ENCODE results near the gene TLCD1.
"Not testable (repeated sequence)": the region's sequence is repeated elsewhere in the genome, so short reads cannot be mapped to it uniquely, and the experiment has no call there.

TLCD1 gene

DNA sequence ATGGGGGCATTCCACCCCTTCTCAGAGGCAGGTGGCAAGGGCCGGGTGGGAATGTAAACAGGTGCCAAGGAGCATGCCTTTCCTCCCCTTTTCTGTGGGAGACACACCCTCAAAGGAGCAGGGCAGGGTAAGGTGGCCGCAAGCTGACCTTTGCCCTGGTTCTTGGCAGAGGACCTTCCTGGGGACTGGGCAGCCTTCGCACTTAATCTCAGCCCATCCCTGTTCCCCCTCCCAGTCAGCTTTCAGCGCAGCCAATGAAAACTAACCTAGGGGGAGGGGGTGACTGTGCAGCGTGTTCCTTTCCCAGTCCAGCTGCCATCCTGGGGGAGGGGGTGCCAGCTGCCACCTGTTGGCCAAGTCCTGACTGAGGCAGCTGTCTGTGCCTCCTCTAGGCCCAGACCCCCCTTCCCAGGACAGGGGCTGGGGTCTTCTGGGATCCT lies 20.6 kb upstream of the TLCD1 start:
- no peak for DNase-seq

DNA sequence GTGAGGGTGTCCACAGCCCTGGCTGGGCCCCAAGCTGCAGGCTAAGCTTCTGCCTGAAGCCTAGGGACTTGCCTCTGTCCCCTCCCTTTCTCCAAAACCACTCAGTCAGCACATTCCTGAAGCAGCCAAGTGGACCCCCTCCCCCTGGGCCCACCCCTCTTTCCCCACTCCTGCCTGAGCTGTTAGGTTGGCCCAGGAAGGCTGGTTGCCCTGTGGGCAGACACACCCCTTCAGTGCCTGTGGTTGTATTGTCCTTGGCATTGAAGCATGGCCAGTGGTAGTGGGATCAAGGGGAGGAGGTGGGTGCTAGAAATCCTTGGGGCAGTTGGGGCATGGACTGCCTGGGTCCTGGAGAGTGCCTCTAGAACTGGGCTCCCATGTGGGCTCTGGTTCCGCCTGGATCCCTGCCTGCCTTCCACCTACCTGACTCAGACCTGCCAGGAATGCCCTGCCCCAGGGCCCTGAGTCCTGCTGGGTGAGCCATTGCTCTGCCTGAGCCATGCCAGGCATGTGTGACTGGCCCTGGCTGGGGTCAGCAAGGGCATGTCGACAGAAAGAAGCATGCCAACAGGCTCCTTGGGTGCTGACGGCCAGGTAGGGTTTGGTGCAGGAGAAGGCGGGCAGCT lies 19.9 kb upstream of the TLCD1 start:
- no peak for DNase-seq

DNA sequence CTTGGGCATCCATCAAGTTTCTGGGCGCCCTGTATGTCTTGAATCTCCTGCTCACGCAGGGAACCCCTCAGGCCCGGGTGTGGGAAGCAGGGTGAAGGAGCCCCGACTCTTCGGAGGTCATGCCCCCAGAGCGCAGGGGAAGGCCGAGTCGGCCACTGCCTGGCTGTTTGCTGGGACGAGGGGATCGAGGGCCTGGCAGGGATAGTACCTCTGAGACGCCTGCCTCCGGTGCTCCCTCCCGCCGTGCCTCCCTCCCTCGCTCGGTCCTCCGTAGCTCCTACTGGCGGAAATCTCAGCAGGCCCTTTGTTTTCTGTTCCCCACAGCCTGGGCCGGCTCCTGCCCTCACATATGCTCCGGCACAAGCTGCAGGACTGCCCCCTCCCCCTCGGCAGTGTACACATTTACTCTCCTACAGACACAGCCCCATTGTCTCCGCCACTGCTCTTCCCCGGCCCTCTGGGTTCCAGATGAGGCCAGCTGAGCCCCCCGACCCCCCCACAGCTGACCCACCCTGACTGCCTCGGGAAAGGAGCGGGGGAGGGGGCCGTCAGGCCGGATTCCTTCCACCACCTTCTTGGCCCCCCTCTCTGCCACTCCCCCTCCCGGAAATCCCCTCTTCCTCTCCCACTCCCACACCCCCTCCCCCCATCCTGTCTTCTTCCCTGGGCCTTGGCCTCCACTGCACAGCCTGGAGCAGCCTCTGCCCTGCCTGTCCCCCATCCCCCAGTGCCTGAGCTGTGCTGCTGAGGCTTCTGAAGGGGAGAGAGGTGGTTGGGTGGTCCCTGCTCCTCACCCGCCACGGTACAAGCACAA lies 19.1 kb upstream of the TLCD1 start:
- DNase-seq, result peak in 1 of 2 experiments; percentile 57

DNA sequence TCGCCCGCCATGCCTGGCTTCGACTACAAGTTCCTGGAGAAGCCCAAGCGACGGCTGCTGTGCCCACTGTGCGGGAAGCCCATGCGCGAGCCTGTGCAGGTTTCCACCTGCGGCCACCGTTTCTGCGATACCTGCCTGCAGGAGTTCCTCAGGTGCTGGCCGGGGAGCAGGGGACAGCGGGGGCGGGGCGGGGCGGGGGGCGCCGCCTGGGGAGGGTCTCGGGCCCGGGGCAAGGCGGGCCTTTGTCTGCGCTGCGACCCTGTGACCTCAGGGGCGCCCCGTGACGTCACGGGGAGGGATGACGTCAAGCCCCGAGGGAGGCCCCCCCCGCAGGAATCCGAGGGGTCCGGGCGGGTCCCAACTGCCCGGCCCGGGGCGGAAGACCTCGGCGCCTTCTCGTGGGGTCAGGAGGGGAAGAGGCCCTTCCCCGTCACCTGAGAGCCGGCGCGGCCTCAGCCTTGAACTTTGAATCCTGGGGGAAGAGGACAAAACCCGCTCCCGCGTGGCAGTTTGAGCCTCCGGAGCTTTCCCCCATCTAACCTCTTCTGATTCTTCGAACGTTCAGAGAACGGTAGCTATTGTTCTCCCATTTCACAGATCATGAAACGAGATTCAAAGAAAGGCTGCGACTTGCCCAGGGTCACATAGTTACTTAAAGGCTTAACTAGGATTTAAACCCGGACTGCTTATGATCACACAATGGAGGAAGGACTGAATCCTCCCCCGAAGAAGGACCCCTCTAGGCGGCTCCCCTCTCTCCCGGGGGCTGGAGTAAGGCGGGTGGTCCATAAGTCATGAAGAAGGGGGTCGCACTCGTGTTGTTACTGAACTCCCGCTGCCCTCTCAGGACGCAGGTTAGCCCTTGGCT lies 18.3 kb upstream of the TLCD1 start:
- peak; percentile 81 to 83 for DNase-seq

DNA sequence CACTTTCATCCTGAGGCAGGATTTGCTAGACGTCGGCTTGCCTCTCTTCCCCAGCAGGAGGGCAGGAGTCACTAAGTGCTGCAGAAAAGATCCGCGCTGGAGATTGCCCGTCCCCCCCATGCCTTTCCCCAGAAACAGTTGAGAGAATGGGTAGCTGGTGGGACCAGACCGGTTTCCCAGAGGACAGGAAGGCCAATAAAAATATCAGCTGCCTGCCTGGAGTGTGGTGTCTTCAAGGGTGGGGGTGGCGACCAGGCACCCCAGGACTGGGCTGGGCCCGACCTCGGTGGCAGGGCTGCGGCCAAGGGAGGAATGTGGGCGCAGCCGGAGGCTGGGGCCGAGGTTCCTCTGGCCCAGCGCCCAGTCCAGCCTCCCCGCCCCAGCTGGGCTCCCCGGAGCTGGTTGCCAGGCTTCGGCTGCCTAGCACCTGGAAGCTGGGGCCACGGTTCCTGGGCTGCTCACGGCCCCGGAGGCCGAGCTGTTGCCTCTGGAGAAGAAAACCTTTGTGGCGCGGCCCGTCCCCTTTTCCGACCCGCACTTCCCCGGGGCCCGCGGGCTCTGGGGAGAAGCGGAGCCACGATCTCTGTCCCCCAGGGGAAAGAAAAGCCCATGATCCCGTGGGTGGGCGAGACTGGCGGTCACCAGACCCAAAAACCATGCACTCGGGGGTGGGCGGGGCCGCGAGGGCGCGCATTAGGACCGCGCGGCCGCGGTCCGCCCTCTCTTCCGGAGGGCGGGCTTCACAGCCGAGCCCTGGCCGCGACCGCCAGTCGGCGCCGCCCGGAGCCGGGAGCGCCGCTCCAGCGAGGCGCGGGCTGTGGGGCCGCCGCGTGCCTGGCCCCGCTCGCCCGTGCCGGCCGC lies 17.4 kb upstream of the TLCD1 start, which contains the start of gene TRAF4:
Gene TRAF4 (plus strand): TSS at position 769 of the 861 bp plus-strand sequence. CDS start 102 bp downstream, outside the sequence.
- peak; percentile 90 for DNase-seq

DNA sequence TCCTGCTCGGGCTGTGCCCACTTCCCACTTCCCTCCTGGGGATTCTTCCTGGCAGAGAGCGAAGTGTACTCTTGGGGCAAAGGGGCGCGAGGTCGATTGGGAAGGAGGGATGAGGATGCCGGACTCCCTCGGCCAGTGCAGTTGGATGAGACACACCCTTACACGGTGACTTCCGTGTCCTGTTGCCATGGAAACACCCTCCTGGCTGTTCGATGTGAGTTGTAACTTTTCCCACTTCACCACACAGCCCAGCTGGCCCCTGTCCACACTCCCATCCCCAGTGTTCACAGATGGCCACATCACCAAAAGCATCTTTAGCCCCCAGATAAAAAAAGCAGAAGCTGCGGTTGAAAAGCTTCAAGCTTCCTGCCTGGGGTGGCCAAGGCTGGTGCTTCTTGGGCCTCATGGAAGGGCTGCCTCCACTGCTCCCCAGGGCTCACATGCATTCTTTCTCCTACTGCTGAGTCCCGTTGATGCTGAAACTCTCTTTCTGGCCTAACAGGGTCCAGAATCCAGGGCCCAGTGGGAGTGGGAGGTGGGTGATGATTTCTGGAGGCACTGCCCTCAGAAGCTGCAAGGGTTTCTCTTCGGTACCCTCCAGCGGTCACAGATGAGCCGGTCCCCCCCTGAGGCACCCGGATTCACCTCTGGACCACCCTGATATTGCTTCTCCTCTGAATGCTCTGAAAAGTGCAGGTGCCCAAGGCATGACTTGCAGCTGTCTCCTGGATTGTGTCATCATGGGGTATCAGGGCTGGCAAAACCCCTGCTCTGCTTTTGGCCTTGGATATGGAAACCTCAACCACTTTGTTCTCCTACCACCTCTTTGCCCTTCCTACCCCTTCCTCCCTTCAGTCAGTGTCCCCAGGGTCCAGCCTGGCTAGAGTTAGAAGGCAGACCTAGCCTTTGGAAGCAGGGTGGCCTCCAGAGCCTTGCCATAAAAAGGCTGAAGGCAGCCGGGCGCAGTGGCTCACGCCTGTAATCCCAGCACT lies 15.6 kb upstream of the TLCD1 start:
- DNase-seq, result no peak

DNA sequence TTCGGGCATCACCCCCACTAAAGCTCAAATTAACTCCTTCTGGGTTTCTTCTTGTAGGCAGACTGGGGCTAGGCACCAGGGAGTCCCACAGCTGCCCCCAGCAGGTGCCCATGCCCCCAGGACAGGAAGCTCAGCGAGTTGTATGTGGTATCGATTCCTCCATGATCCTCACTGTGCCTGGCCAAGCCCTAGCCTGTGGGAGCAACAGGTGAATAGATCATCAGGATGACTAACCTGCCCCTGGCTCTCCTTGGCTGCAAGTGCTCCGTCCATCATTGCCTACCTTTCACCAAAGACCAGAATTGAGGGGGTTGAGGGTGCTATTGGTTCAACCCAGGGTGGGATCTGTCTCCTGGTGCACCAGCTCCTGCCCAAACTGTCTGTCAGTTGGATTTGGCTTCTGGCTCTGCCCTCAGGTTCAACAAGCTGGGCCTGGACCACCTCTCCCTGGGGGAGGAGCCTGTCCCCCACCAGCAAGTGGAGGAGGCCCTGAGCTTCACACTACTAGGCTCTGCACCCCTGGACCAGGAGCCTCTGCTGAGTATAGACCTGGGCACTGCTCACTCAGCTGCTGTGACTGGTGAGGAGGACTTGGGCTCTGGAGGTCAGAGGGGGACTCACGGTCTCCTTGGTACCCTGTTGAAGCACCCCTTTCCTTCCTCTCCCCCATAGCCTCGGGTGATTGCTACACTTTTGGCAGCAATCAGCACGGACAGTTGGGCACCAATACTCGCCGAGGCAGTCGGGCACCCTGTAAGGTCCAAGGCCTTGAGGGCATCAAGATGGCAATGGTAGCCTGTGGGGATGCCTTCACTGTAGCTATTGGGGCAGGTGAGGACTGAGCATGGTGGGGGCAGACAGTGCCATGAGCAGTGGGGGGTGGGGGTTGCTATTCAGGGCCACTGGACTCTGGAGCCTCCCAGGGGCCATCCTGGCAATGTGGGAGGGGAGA lies 14.6 kb upstream of the TLCD1 start:
- no peak for DNase-seq

DNA sequence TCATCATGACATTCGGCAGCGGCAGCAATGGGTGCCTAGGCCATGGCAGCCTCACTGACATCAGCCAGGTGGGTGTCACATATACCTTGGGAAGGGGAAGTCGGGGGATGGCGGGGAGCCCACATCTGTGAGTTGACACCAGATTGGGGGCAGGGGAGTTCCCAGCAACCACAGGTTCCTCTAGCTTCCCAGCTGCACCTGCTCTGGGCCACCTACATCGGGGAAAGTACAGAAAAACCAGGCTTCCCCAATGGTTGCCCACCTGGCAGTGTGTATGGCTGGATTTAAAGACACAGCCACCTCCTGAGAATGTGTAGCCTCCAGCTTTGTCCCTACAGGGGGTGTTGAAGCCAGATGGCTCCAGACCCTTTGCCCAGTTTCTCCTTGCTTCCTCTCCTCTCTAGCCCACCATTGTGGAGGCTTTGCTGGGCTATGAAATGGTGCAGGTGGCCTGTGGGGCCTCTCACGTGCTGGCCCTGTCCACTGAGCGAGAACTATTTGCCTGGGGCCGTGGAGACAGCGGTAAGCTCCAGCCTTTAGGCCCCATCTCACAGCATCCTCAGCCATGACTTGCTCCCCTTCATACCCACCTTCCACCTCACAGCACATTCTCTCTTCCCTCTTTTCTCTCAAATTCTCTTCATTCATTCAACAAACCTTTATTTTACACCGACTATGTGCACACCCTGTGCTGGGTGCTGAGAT lies 12.8 kb upstream of the TLCD1 start:
- DNase-seq, result peak; percentile 57 to 65

DNA sequence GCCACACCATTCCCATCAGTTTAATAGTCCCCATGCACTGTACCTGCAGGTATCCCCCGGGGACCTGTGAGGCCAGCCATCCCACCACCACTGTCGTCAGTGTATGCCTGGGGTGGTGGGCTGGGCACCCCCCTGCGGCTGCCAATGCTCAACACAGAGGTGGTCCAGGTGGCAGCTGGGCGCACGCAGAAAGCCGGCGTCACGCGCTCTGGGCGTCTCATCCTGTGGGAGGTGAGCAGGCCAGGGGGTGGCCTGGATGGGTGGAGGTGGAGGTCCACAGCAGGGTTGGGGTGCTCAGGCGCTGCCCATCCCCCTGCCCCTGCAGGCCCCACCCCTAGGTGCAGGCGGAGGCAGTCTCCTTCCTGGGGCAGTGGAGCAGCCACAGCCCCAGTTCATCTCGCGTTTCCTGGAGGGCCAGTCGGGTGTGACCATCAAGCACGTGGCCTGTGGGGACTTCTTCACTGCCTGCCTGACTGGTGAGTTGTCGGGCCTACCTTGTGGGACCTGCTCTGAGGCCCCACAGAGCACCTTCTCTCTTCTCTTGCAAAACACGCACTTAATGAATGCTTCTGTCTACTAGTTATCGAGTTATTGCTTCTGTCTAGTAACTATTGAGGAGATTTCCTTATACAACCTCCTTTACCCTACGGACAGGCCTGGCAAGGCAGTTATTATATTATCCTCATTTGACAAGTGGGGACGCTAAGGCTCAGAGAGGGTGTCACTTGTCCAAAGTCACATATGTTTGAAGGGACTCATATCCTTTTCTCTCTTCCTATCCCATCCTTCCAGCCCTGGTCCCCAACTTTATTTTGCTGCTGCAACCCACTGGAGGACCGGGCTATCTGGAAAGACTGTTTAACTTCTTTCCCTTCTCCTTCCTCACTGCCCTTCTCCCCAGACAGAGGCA lies 12.0 kb upstream of the TLCD1 start:
- no peak for DNase-seq

DNA sequence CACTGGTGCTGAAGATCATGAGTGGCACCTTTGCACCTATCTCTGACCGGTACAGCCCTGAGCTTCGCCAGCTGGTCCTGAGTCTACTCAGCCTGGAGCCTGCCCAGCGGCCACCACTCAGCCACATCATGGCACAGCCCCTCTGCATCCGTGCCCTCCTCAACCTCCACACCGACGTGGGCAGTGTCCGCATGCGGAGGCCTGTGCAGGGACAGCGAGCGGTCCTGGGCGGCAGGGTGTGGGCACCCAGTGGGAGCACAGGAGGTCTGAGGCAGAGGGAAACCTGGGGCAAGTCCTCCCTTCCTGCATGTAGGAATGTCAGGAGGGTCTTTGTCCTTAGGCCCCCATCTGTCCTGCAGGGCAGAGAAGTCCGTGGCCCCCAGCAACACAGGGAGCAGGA lies 11.3 kb upstream of the TLCD1 start:
- no peak for DNase-seq

DNA sequence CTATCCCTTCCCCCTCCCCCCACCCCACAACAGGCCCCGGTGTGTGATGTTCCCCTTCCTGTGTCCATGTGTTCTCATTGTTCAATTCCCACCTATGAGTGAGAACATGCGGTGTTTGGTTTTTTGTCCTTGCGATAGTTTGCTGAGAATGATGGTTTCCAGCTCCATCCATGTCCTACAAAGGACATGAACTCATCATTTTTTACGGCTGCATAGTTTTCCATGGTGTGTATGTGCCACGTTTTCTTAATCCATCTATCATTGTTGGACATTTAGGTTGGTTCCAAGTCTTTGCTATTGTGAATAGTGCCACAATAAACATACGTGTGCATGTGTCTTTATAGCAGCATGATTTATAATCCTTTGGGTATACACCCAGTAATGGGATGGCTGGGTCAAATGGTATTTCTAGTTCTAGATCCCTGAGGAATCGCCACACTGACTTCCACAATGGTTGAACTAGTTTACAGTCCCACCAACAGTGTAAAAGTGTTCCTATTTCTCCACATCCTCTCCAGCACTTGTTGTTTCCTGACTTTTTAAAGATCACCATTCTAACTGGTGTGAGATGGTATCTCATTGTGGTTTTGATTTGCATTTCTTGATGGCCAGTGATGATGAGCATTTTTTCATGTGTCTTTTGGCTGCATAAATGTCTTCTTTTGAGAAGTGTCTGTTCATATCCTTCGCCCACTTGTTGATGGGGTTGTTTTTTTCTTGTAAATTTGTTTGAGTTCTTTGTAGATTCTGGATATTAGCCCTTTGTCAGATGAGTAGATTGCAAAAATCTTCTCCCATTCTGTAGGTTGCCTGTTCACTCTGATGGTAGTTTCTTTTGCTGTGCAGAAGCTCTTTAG lies 10.1 kb upstream of the TLCD1 start:
- DNase-seq, result not testable (repeated sequence)

DNA sequence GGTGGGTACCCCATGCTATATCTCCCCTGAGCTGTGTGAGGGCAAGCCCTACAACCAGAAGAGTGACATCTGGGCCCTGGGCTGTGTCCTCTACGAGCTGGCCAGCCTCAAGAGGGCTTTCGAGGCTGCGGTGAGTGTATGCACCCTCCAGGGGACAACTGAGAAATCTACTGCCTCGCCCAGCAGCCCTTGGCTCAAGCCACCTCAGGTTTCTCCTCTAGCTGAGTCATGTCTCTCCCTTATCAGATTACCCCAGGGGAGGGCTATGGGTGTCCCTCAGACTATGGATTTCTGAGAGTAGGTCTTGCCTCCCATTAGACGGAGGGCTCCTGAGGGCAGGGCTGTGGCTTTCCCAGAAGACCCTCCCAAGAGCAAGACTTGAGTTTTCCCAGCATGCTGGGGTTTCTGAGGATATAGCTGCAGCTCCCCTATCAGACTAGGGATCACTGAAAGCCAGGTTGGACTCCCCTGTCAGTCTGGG lies 9.2 kb upstream of the TLCD1 start:
- DNase-seq, result no peak

DNA sequence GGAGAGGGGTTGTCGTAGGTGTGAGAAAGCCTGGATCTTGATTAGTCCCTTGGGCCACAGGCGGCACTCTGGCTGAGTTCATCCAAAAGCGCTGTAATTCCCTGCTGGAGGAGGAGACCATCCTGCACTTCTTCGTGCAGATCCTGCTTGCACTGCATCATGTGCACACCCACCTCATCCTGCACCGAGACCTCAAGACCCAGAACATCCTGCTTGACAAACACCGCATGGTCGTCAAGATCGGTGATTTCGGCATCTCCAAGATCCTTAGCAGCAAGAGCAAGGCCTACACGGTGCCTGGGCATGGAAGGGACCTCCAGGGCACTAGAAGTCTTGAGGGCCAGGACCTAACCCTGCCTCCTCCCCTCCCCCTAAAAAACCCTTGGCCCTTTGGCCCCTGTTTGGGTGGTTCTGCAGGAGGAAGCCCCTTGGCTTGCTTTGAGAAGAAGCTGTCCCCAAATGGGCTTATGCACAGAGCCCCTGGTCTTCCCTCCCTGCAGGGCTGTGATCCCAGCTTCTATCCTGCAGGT lies 8.7 kb upstream of the TLCD1 start:
- DNase-seq, result no peak

DNA sequence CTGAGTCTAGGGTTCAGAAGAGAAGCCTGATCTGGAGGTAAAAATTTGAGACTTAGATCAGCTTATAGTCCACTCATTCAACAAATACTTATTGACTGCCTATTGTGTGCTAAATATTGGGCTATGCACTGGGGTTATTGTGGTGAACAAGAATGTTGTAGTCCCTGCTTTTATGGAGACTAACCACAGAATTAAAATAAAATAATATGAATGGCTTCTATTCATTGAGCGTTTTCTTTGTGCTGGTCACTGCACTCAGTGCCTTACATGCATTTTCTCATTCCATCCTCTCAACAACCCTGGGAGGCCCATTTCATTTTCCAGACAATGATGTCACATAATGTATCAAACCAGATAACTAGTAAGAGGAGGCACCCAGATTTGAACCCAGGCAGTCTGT lies 7.3 kb upstream of the TLCD1 start:
- no peak for DNase-seq

DNA sequence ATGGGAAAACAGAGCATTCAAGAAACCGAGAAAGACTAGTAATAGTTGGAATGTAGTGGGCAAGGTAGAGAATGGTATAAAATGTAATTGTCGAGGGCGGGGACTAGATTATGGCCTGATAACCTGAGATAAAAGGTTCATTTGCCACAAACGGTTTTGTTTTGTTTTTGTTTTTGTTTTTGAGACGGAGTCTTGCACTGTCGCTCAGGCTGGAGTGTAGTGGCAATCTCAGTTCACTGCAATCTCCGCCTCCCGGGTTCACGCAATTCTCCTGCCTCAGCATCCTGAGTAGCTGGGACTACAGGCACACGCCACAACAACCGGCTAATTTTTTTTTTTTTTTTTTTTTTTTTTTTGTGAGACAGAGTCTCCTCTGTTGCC lies 3.9 kb upstream of the TLCD1 start:
- DNase-seq, result no peak

DNA sequence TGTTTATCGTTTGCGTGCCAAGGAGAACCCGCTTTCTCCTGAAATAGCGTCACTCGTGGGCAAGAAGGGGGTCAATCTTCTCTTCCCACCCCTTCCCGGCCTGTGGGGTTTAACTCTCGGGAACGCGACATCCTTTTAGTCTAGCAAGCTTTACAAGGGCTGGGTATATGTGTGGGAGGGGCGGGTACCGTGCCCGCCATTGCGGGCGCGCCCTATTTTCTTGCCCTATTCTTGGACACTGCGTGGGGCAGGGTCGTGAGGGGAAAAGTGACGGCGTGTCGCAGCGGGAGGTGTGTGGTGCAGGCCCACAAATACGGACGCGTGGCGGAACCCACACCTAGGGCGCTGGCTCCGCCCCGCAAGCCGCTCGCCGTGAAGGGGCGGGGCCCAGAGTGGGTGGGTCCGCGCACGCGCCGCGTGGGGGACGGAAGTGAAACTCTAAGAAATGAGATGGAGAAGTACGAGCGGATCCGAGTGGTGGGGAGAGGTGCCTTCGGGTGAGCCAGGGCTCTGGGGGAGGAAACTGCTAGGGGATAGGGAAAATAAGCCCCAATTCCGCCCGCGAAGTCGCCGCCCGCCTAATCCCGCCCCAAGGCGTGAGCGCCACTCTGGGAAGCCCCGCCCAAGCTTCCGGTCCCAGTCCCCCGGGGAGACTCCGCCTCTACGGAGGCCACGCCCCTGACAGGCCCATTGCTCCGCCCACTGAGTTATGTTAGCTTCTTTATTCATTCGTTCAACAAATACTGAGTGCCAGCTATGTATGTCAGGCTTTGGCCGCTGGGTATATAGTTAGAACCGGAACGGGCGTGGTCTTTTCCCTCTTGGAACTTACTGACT lies 2.5 kb upstream of the TLCD1 start, which contains the start of gene NEK8:
Gene NEK8 (plus strand): TSS at position 425 of the 837 bp plus-strand sequence. CDS start 26 bp downstream, at position 451.
- DNase-seq, result peak; percentile 100
